Rectal smooth muscle tissue (tissue), 1 donor: Measurements from ENCODE around the gene CKAP5.
"Not testable (repeated sequence)": the region's sequence is repeated elsewhere in the genome, so short reads cannot be mapped to it uniquely, and the experiment has no call there.

Source experiments
- H3K27ac ChIP-seq: one replicate; pipeline ENCODE4 v1.7.0; 2013; ENCODE audit warnings: low read depth, low read length, inconsistent platforms
- H3K27me3 ChIP-seq: one replicate; pipeline ENCODE4 v1.7.0; 2013; ENCODE audit warnings: low read length; ENCODE audit not compliant: control insufficient read depth, insufficient read depth
- H3K36me3 ChIP-seq: one replicate; pipeline ENCODE4 v1.7.0; 2013; ENCODE audit warnings: low read length; ENCODE audit not compliant: control insufficient read depth, insufficient read depth
- H3K4me1 ChIP-seq: one replicate; pipeline ENCODE4 v1.7.0; 2013; ENCODE audit warnings: low read length; ENCODE audit not compliant: control insufficient read depth, insufficient read depth
- H3K4me3 ChIP-seq: one replicate; pipeline ENCODE4 v1.7.0; 2013; ENCODE audit warnings: low read length
- H3K9ac ChIP-seq: one replicate; pipeline ENCODE4 v1.7.0; 2013; ENCODE audit warnings: low read length

The CKAP5 gene

GRCh38 chr11:46801694-46802470, 44.2 kb downstream of the CKAP5 start:
- no peak overlapping the region for H3K4me3 ChIP-seq
- no peak overlapping the region for H3K9ac ChIP-seq
- H3K27ac ChIP-seq = no peak overlapping the region
- H3K36me3 ChIP-seq = peaks cover 5% of the 10 kb centered on the region
- no peaks in the 10 kb centered on the region for H3K27me3 ChIP-seq
- H3K4me1 ChIP-seq = no peaks in the 10 kb centered on the region

- Histone ChIP-seq H3K27me3 (no peaks in the 10 kb centered on the region), H3K9ac (no peak overlapping the region), H3K4me1 (no peaks in the 10 kb centered on the region), H3K36me3 (peaks cover 5% of the 10 kb centered on the region), H3K4me3 (no peak overlapping the region), H3K27ac (no peak overlapping the region)
Observed at GRCh38 chr11:46800177-46800576, 45.9 kb downstream of the CKAP5 start.

- H3K36me3 ChIP-seq, H3K4me1 ChIP-seq, H3K27ac ChIP-seq, H3K4me3 ChIP-seq, H3K27me3 ChIP-seq, H3K9ac ChIP-seq: not testable (repeated sequence)
Observed at GRCh38 chr11:46799725-46800124, 46.4 kb downstream of the CKAP5 start.

- H3K4me3 ChIP-seq = no peak overlapping the region
- H3K27me3 ChIP-seq = no peaks in the 10 kb centered on the region
- no peak overlapping the region for H3K27ac ChIP-seq
- H3K4me1 ChIP-seq = no peaks in the 10 kb centered on the region
- peaks cover 22% of the 10 kb centered on the region for H3K36me3 ChIP-seq
- no peak overlapping the region for H3K9ac ChIP-seq
Observed at GRCh38 chr11:46778416-46778815, 67.7 kb downstream of the CKAP5 start.

GRCh38 chr11:46776878-46777277, 69.2 kb downstream of the CKAP5 start:
- Histone ChIP-seq H3K4me1 (no peaks in the 10 kb centered on the region), H3K36me3 (peaks cover 20% of the 10 kb centered on the region), H3K27me3 (no peaks in the 10 kb centered on the region)

GRCh38 chr11:46769636-46770221, 76.4 kb downstream of the CKAP5 start:
- Histone ChIP-seq H3K4me1 (no peaks in the 10 kb centered on the region), H3K27ac (no peak overlapping the region), H3K4me3 (no peak overlapping the region), H3K9ac (no peak overlapping the region), H3K27me3 (no peaks in the 10 kb centered on the region), H3K36me3 (peaks cover 11% of the 10 kb centered on the region)

More at GRCh38 chr11:46776878-46777277, 69.2 kb downstream of the CKAP5 start:
- H3K27ac ChIP-seq = no peak overlapping the region
- no peak overlapping the region for H3K4me3 ChIP-seq
- H3K9ac ChIP-seq = no peak overlapping the region

DNA sequence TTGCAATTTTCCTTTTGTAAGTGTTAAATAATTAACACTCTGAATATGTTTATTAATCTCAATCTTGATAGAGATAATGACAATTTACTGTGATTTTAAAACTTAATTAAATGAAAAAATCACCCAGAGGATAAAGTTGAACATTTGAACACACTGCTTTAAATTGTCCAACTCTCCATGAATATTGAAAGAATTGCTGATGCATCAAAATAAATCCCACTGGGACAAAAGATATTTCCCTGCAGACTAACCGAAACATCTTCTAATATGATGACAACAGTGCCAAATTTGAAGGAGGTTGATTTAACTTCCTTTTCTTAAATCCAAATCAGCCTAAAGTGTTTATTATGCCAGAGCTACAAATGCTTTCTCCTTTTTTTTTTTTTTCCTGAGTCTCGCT, 79.4 kb downstream of the CKAP5 start:
- Histone ChIP-seq H3K4me3 (no peak overlapping the region), H3K36me3 (peaks cover 23% of the 10 kb centered on the region), H3K27ac (no peak overlapping the region), H3K9ac (no peak overlapping the region), H3K27me3 (no peaks in the 10 kb centered on the region), H3K4me1 (no peaks in the 10 kb centered on the region)

DNA sequence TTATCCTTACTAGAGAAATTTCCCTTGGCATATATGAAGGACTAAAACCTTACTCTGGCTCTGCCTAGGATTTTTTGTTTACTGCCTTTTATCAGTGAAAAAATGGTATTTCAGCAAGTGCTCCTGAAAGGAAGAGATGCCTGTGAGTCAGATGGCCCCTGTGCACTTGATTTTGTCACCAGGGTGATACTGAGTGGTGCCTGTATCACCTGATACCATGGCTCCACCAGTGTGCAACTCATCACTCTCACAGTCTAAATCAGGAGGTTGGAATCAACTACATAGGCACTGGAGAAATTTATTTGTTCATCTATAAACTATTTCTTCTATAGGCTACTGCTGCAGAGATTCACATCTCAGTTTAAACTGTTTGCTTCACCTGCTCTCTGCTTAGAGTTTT, 83.8 kb downstream of the CKAP5 start:
- Histone ChIP-seq H3K27me3 (no peaks in the 10 kb centered on the region), H3K4me1 (no peaks in the 10 kb centered on the region), H3K4me3 (no peak overlapping the region), H3K27ac (no peak overlapping the region), H3K36me3 (peaks cover 35% of the 10 kb centered on the region), H3K9ac (no peak overlapping the region)

GRCh38 chr11:46761807-46762206, 84.3 kb downstream of the CKAP5 start:
- Histone ChIP-seq H3K4me3 (no peak overlapping the region), H3K27ac (no peak overlapping the region), H3K36me3 (peaks cover 35% of the 10 kb centered on the region), H3K27me3 (no peaks in the 10 kb centered on the region), H3K9ac (no peak overlapping the region), H3K4me1 (no peaks in the 10 kb centered on the region)

DNA sequence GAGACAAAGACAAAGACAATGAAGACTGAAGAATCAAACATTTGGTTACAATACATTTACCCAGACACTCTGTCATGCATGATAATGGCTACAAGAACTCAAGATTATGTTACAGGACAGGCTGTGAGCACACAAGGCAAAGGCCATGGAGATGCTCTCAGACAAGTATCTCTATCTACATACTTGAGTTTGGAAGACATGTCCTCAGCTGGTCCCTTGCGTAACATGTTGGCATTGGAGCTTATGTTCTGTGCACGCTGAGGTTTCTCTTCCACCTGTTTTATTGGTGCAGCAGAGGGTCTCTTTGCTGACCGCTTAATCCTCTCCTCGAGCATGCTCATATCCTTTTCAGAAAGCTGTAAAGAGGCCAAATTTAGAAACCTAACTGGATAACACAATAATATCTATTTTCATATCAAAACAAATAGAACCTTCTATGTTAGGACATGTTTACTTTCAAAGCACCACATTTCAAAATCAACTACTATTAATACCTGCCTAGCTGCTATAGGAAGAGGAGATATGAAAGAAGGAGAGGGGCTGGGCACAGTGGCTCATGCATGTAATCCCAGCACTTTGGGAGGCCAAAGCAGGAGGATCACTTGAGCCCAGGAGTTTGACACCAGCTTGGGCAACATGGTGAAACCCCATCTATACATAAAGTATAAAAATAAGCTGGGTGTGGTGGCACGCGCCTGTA, 85.5 kb downstream of the CKAP5 start:
- Histone ChIP-seq H3K9ac (no peak overlapping the region), H3K4me1 (no peaks in the 10 kb centered on the region), H3K36me3 (peaks cover 35% of the 10 kb centered on the region), H3K27me3 (no peaks in the 10 kb centered on the region), H3K27ac (no peak overlapping the region), H3K4me3 (no peak overlapping the region)

- no peak overlapping the region for H3K9ac ChIP-seq
- H3K4me1 ChIP-seq = no peaks in the 10 kb centered on the region
- H3K4me3 ChIP-seq = no peak overlapping the region
- no peaks in the 10 kb centered on the region for H3K27me3 ChIP-seq
- no peak overlapping the region for H3K27ac ChIP-seq
- peaks cover 41% of the 10 kb centered on the region for H3K36me3 ChIP-seq
Observed at GRCh38 chr11:46759196-46759595, 86.9 kb downstream of the CKAP5 start.

DNA sequence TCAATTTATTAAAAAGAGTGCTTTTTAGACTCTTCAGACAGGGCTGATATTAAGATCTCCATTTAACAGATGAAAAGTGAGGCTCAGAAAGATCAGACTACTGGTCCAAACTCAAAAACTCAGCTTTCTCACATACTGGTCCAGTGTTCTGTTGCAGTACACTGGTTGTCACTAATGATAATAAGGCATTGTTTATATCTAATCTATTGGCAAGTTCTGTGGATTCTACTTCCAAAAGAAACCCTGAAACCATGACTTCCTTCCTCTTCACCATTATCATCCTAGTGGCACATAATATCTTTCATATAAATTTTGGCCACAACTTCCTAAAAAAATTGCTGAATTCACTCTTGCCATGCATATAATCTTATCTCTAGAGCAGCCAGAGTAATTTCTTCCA, 90.1 kb downstream of the CKAP5 start:
- no peak overlapping the region for H3K27ac ChIP-seq
- H3K4me3 ChIP-seq = no peak overlapping the region
- H3K27me3 ChIP-seq = no peaks in the 10 kb centered on the region
- H3K4me1 ChIP-seq = no peaks in the 10 kb centered on the region
- H3K36me3 ChIP-seq = peaks cover 38% of the 10 kb centered on the region
- H3K9ac ChIP-seq = no peak overlapping the region
